Progenitor cell of endocrine pancreas (in vitro differentiated cells): ENCODE measurements around the gene RPS6KB1. TPM values are rescaled to one million over a fixed set of nuclear protein-coding genes. Genes with fewer than 3 reads are reported as not detected.
A peak's percentile ranks its signal among the peaks of the same experiment; 100 is the strongest.
"Not testable (repeated sequence)": the region's sequence is repeated elsewhere in the genome, so short reads cannot be mapped to it uniquely, and the experiment has no call there.

Experiments
- DNase-seq: peaks from one replicate; pipeline ENCODE4 v3.0.0; 2021; ENCODE audit warnings: low spot score; ENCODE audit not compliant: unreplicated experiment
- H3K27ac Mint-ChIP-seq: 2 replicates; pipeline ENCODE4 v1.8.0; 2021; ENCODE audit warnings: mild to moderate bottlenecking, moderate library complexity, mixed read lengths
- H3K27me3 Mint-ChIP-seq: 2 replicates; pipeline ENCODE4 v1.8.0; 2021; ENCODE audit warnings: mixed read lengths
- H3K36me3 Mint-ChIP-seq: 2 replicates; pipeline ENCODE4 v1.8.0; 2022; ENCODE audit warnings: mixed read lengths; ENCODE audit not compliant: insufficient read depth
- H3K4me1 Mint-ChIP-seq: 2 replicates; pipeline ENCODE4 v1.8.0; 2021; ENCODE audit warnings: low read depth, mixed read lengths
- H3K4me3 Mint-ChIP-seq: 2 replicates; pipeline ENCODE4 v1.8.0; 2021; ENCODE audit warnings: low read depth, mild to moderate bottlenecking, moderate library complexity, mixed read lengths
- H3K9me3 Mint-ChIP-seq: 2 replicates; pipeline ENCODE4 v1.8.0; 2021; ENCODE audit warnings: low read depth, mixed read lengths
- total RNA-seq: library from RNA; stranded (reverse); gene quantifications from 2 replicates; pipeline ENCODE4 v1.2.1, GENCODE V29; 2021
- TF ChIP-seq, protein P1 (sequence below): fragments of 200-600 bp; sonication (generic); IDR thresholded peaks from one replicate; pipeline ENCODE4 v1.5.0; 2021; ENCODE audit warnings: antibody characterized with exemption, mild to moderate bottlenecking; ENCODE audit not compliant: unreplicated experiment

Gene RPS6KB1
- total RNA-seq, 1 donor from 2014 or later: 48.9 TPM

GRCh38 chr17:59903455-59903854, 10.5 kb downstream of the RPS6KB1 start:
- no peak for DNase-seq
- H3K9me3 Mint-ChIP-seq: no peaks in the 10 kb centered on the region
- peak overlapping the region; percentile 36 for H3K27ac Mint-ChIP-seq
- peaks cover 1% of the 10 kb centered on the region for H3K36me3 Mint-ChIP-seq
- TF ChIP-seq, protein P1, sequence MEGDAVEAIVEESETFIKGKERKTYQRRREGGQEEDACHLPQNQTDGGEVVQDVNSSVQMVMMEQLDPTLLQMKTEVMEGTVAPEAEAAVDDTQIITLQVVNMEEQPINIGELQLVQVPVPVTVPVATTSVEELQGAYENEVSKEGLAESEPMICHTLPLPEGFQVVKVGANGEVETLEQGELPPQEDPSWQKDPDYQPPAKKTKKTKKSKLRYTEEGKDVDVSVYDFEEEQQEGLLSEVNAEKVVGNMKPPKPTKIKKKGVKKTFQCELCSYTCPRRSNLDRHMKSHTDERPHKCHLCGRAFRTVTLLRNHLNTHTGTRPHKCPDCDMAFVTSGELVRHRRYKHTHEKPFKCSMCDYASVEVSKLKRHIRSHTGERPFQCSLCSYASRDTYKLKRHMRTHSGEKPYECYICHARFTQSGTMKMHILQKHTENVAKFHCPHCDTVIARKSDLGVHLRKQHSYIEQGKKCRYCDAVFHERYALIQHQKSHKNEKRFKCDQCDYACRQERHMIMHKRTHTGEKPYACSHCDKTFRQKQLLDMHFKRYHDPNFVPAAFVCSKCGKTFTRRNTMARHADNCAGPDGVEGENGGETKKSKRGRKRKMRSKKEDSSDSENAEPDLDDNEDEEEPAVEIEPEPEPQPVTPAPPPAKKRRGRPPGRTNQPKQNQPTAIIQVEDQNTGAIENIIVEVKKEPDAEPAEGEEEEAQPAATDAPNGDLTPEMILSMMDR: no peak
- H3K4me3 Mint-ChIP-seq: no peak overlapping the region
- peaks cover 2% of the 10 kb centered on the region for H3K4me1 Mint-ChIP-seq
- no peaks in the 10 kb centered on the region for H3K27me3 Mint-ChIP-seq

GRCh38 chr17:59907467-59907866, 14.5 kb downstream of the RPS6KB1 start:
- Mint-ChIP-seq H3K4me1 (peaks cover 2% of the 10 kb centered on the region), H3K27ac (no peak overlapping the region), H3K36me3 (peaks cover 2% of the 10 kb centered on the region), H3K4me3 (no peak overlapping the region), H3K27me3 (no peaks in the 10 kb centered on the region), H3K9me3 (no peaks in the 10 kb centered on the region)
- DNase-seq: no peak
- TF ChIP-seq, protein P1: no peak

- Mint-ChIP-seq H3K9me3 (no peaks in the 10 kb centered on the region), H3K36me3 (peaks cover 13% of the 10 kb centered on the region), H3K27me3 (no peaks in the 10 kb centered on the region), H3K4me3 (no peak overlapping the region), H3K27ac (no peak overlapping the region), H3K4me1 (no peaks in the 10 kb centered on the region)
- DNase-seq: no peak
- TF ChIP-seq, protein P1: peak; percentile 78
Measured at GRCh38 chr17:59914274-59914854, 21.4 kb downstream of the RPS6KB1 start.

- H3K4me3 Mint-ChIP-seq: no peak overlapping the region
- H3K36me3 Mint-ChIP-seq: peaks cover 17% of the 10 kb centered on the region
- no peaks in the 10 kb centered on the region for H3K27me3 Mint-ChIP-seq
- H3K27ac Mint-ChIP-seq: no peak overlapping the region
- DNase-seq: no peak
- no peaks in the 10 kb centered on the region for H3K4me1 Mint-ChIP-seq
- no peaks in the 10 kb centered on the region for H3K9me3 Mint-ChIP-seq
- TF ChIP-seq, protein P1: no peak
Measured at GRCh38 chr17:59916446-59916845, 23.5 kb downstream of the RPS6KB1 start.

DNA sequence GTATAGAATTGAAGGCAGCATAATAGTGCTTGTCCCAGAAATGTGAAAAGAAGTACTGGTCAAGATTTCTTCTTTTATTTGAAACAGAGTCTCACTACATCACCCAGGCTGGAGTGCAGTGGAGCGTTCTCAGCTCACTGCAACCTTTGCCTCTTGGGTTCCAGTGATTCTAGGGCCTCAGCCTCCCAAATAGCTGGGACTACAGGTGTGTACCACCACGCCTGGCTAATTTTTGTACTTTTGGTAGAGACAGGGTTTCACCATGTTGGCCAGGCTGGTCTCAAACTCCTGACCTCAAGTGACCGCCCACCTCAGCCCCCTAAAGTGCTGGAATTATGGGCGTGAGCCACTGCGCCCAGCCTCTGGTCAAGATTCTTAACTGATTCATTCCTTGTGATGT, 27.7 kb downstream of the RPS6KB1 start:
- not testable (repeated sequence) for H3K27me3 Mint-ChIP-seq, H3K9me3 Mint-ChIP-seq, H3K27ac Mint-ChIP-seq, H3K4me1 Mint-ChIP-seq, H3K4me3 Mint-ChIP-seq, DNase-seq
- peaks cover 16% of the 10 kb centered on the region for H3K36me3 Mint-ChIP-seq

DNA sequence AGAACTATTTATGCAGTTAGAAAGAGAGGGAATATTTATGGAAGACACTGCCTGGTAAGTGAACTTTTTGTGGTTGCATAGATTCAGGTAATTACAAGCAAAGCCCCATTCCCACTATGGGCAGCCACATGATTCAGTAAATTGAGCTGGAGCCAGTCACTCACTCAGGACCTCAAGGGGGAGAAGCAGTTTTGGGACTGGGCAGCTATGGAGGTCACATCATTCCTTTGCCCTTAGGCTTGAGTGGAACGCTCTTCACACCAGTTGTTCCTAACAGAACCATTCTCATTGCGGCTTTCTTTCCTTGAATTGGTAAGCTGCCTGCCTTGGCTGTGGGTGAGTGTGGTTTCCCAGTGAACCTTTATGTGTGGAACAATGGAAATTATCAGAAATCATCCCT, 37.2 kb downstream of the RPS6KB1 start:
- peaks cover 20% of the 10 kb centered on the region for H3K36me3 Mint-ChIP-seq
- H3K27me3 Mint-ChIP-seq, H3K27ac Mint-ChIP-seq, H3K4me1 Mint-ChIP-seq, H3K4me3 Mint-ChIP-seq, H3K9me3 Mint-ChIP-seq, DNase-seq: not testable (repeated sequence)

DNA sequence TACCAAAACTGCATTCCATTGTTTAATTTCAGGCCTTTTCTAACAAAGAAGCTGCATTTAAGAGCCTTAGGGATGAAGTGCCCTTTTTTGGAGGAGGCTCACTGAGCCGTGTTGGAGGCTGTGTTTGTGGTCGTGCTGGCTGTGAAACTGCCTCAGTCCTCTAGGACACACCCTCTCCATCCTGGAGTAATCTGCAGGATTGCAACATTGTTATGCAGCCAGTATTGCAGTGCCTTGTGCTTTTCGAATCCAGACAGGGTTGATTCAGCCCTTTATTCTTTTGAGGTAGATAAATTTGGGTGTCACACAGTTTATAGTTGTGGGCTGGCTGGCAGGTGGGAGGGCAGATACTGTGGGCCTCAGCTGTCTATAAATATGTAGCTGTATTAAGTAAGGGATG, 37.8 kb downstream of the RPS6KB1 start:
- not testable (repeated sequence) for H3K27me3 Mint-ChIP-seq, H3K4me3 Mint-ChIP-seq, H3K9me3 Mint-ChIP-seq, DNase-seq, H3K4me1 Mint-ChIP-seq, H3K27ac Mint-ChIP-seq
- H3K36me3 Mint-ChIP-seq: peaks cover 17% of the 10 kb centered on the region

GRCh38 chr17:59933317-59933716, 40.4 kb downstream of the RPS6KB1 start:
- peaks cover 21% of the 10 kb centered on the region for H3K36me3 Mint-ChIP-seq
- not testable (repeated sequence) for H3K27me3 Mint-ChIP-seq, DNase-seq, H3K4me3 Mint-ChIP-seq, H3K4me1 Mint-ChIP-seq, H3K27ac Mint-ChIP-seq, H3K9me3 Mint-ChIP-seq

DNA sequence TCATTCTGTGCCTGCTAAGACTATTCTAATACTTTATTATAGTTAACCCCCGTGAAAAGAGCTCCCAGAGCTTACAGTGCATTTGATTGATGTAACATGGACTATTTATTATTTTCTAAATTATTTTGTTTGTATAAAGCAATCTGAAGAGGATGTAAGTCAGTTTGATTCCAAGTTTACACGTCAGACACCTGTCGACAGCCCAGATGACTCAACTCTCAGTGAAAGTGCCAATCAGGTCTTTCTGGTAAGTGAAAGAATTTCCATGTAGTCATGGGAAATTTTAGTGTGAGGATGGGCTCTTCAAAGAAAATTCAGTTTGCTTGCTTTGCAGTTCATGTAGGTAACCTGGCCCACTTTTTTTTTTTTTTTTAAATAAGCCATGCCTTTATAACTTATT, 47.8 kb downstream of the RPS6KB1 start:
- H3K9me3 Mint-ChIP-seq, H3K27me3 Mint-ChIP-seq, DNase-seq, H3K27ac Mint-ChIP-seq, H3K4me1 Mint-ChIP-seq, H3K4me3 Mint-ChIP-seq: not testable (repeated sequence)
- H3K36me3 Mint-ChIP-seq: peaks cover 14% of the 10 kb centered on the region
